Omental fat pad (tissue), 4 donors: ENCODE results near the gene NTNG1. TPM values are rescaled to one million over a fixed set of nuclear protein-coding genes. Genes with fewer than 3 reads are reported as not detected.

ENCODE experiments used
- ATAC-seq: fragments of 150-250 bp; one replicate; pipeline ENCODE4 v1.9.1; 2016; ENCODE audit warnings: mild to moderate bottlenecking, moderate library complexity; ENCODE audit not compliant: low FRiP score
- DNase-seq: peaks from one replicate; pipeline ENCODE4 v3.0.0-alpha.2; 2019; ENCODE audit warnings: low spot score
- total RNA-seq, 4 donors: library from RNA; depleted of rRNA; stranded (reverse); fragments of >200 nt; gene quantifications; one replicate each; pipeline ENCODE4 v1.1.0, GENCODE V29; 2016
- TF ChIP-seq, protein P1 (sequence below), 3 donors: fragments of 450-650 bp; IDR thresholded peaks; one replicate each; pipeline ENCODE4 v1.5.1; 2016 to 2017; ENCODE audit warnings: antibody characterized with exemption in 3 of 3, mild to moderate bottlenecking in 3 of 3, moderate library complexity in 2 of 3

The NTNG1 gene
- total RNA-seq, 4 donors from 2014 or later, result 1.3 to 28.5 (median 6.6) TPM

DNA sequence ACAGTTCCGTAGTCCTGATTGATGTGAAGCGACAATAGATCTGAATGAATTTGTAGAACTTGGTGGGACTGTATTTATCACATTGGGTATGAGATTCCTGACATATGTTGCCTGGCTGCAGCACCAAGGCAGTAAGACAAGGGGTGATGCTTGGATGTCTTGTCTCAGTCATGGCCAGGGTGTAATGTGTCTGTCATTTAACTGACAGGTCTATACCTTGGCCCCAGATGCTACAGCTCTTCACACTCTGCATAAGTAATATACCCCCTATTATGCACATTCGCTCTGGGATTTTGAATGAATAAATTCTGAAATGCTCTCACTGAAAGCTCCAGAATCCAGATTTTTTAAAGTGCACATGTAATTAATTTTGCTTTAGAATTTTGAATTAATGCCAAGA, 47.3 kb downstream of the NTNG1 start:
- DNase-seq (no peak), ATAC-seq (no peak)
- TF ChIP-seq, protein P1, sequence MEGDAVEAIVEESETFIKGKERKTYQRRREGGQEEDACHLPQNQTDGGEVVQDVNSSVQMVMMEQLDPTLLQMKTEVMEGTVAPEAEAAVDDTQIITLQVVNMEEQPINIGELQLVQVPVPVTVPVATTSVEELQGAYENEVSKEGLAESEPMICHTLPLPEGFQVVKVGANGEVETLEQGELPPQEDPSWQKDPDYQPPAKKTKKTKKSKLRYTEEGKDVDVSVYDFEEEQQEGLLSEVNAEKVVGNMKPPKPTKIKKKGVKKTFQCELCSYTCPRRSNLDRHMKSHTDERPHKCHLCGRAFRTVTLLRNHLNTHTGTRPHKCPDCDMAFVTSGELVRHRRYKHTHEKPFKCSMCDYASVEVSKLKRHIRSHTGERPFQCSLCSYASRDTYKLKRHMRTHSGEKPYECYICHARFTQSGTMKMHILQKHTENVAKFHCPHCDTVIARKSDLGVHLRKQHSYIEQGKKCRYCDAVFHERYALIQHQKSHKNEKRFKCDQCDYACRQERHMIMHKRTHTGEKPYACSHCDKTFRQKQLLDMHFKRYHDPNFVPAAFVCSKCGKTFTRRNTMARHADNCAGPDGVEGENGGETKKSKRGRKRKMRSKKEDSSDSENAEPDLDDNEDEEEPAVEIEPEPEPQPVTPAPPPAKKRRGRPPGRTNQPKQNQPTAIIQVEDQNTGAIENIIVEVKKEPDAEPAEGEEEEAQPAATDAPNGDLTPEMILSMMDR (IDR thresholded peaks at IDR 0.05), result no peak

- TF ChIP-seq, protein P1 (IDR thresholded peaks at IDR 0.05), result no peak
- no peak for ATAC-seq
Observed at GRCh38 chr1:107194380-107194779, 53.5 kb downstream of the NTNG1 start.

GRCh38 chr1:107195476-107195875, 54.6 kb downstream of the NTNG1 start:
- ATAC-seq, result no peak
- TF ChIP-seq, protein P1 (IDR thresholded peaks at IDR 0.05), result no peak

More at GRCh38 chr1:107194380-107194779, 53.5 kb downstream of the NTNG1 start:
- DNase-seq, result no peak

DNA sequence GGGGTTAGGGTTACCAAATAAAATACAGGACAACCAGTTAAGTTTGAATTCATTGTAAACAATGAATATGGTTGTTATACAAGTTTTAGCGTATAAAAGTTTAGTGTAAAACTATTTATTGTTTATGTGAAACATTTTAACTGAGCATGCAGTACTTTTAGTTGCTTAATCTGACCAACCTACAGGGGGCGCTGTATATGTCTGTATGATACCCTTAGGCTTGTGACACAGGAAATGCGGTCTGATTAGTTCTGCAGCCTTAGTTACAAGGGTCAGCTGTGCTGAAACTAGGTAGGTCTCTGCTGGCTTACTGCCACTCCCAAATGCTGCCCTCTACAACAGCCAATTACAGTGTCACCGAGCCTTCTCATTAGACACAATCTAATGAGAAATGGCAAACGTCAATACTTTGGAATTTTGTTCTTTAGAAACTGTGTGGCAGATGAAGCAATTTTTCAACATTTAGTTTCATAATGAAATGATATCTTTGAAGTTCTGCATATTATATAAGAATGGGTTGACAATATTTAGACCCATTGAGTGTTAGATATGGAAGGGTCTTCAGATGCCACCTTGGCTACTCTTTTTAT, 56.2 kb downstream of the NTNG1 start:
- TF ChIP-seq, protein P1 (IDR thresholded peaks at IDR 0.05), result no peak
- DNase-seq, result no peak
- no peak for ATAC-seq

More at GRCh38 chr1:107195476-107195875, 54.6 kb downstream of the NTNG1 start:
- DNase-seq, result no peak

- no peak for DNase-seq
- ATAC-seq, result no peak
- TF ChIP-seq, protein P1 (IDR thresholded peaks at IDR 0.05), result no peak
Observed at GRCh38 chr1:107198561-107198960, 57.7 kb downstream of the NTNG1 start.

- DNase-seq (no peak), ATAC-seq (no peak)
- TF ChIP-seq, protein P1 (IDR thresholded peaks at IDR 0.05), result no peak
Observed at GRCh38 chr1:107200631-107201030, 59.8 kb downstream of the NTNG1 start.

DNA sequence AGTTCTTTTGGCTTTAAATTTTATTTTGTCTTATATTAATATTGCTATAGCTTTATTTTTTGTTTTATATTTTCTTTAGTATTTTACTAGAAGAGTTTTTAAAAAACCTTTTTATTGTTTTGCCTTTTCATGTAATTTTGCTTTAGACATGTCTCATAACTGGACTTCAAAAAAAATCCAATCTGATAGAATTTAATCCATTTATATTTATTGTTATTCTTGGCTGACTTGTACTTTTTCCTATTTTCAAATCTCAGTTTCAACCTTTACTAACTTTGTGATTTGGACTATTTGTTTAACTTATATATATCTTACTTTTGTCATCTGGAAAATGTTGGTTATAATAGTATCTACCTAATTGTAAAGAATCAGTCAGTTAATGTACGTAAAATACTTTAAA, 61.2 kb downstream of the NTNG1 start:
- TF ChIP-seq, protein P1 (IDR thresholded peaks at IDR 0.05), result no peak
- DNase-seq, result no peak
- ATAC-seq, result no peak
